ENCODE data around the gene CCZ1B. TPM values are rescaled to one million over a fixed set of nuclear protein-coding genes. Genes with fewer than 3 reads are reported as not detected.
"Not testable (repeated sequence)": the region's sequence is repeated elsewhere in the genome, so short reads cannot be mapped to it uniquely, and the experiment has no call there.

Gene CCZ1B
- total RNA-seq, 1 experiment from 2014 or later, result 31.7 TPM

DNA sequence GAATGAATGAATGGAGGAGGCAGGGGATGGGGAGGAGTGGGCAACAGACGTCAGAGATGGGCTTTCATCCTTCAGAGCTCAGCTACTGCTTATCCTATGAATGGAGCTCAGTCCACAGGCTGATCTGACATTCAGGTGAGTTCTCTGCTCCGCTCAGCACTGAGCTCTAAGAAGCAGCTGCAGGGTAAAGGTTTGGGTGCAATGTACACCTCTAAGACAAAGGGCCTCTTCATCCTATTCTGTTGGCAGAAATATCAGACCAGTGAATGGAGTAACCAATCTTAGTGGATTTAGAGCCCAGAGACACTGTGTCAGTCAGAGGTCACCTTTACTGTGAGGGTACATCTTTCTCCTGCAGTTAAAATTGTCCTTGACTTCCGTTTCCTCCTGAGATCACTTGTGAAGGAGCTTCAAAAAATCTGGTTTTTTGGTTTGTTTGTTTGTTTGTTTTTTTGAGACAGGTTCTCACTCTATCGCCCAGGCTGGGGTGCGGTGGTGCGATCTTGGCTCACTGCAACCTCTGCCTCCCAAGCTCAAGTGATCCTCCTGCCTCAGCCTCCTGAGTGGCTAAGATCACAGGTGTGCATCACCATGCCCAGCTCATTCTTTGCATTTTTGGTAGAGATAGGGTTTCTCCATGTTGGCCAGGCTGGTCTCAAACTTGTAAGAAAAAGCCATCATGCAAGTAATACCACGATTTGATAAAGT lies 5.1 kb upstream of the CCZ1B start:
- DNase-seq (ENCODE audit: low spot score), result no peak

DNA sequence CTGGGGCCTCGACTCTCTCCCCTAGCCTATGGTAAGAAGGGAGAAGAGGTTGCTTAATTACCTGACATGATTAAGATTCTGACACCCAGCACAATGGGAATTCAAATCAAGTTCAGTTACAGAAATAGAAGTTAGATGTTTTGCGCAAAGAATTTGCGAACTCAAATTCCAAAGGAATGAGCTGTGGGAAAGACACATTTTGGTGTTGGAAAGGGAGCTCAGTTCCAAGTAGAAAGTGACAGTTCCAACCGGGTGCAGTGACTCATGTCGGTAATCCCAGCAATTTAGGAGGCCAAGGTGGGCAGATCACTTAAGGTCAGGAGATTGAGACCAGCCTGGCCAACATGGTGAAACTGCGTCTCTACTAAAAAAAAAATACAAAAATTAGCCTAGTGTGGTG lies 4.0 kb upstream of the CCZ1B start:
- not testable (repeated sequence) for DNase-seq (ENCODE audit: low spot score)

DNA sequence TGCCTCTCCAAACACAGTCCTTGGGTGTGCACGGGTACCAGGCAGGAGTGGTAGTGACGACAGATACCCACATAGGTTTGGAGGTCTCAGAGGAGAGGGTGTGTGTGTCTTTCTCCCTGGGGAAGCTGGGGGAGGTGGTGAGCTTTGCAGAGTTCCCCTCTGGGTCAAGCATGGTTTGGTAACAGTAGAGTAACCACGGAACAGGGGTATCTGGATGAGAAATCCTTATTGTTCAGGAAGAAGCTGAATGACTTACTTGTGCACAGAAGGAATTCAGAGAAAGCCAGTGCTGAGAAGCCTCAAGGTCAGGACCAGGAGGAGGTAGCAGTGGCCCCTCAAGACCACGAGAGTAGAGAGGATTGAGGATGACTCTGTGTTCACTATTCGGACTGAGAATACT lies 3.5 kb upstream of the CCZ1B start:
- not testable (repeated sequence) for DNase-seq (ENCODE audit: low spot score)

DNA sequence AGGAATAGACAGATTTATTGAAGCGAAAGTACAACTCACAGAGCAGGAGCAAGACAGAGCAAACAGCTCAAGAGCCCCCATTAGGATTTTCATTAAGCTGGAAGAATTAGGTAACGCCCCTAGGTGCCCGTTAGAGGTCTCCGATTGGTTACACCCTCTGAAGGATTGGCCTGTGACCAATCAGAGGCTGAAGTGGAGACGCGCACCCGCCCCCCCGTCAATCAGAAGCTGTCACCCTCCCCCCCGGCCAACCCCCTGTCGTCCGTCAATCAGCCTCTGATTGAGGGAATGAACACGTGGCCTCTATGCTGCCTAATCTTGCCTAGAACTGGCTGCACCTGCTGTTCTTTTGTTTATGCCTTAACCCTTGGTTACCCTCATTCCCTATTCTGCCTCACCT lies 1.1 kb upstream of the CCZ1B start:
- not testable (repeated sequence) for DNase-seq (ENCODE audit: low spot score)

DNA sequence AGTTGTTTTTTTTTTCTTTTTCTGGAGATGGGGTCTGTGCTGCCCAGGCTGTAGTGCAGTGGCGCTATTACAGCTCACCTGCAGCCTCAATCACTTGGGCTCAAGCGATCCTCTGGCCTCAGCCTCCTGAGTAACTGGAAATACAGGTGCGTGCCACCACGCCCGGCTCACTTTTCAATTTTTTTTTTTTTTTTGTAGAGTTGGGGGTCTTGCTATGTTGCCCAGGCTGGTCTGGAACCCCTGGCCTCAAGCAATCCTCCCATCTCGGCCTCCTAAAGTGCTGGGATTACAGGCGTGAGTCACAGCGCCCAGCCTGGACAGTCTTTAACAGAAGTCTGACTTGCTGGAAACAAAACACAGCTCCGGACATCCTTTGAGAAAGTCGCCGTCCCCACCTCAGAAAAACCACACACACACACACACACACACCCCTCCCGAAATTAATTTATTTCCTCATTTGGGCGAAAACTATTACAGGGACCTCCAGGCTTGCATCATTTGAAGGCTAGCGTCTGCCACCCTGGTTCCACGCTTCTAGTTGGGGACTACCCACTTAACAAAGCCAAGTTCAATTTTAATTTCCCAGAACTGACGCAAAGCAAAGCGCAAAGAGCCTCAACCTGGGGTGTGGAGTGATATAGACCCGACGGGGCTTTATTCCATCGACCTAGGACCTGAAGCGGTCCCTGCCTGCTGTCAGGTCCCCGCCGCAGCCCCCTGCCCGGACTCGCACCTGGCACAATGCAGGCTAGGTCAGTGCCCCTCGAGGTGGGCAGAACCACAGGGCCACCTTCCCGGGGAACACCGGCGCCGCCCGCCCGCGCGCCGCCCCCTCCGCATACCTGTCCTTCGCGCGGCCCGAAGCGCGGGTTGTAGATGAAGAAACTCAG lies 594 bp downstream of the CCZ1B start:
- not testable (repeated sequence) for DNase-seq (ENCODE audit: low spot score)

DNA sequence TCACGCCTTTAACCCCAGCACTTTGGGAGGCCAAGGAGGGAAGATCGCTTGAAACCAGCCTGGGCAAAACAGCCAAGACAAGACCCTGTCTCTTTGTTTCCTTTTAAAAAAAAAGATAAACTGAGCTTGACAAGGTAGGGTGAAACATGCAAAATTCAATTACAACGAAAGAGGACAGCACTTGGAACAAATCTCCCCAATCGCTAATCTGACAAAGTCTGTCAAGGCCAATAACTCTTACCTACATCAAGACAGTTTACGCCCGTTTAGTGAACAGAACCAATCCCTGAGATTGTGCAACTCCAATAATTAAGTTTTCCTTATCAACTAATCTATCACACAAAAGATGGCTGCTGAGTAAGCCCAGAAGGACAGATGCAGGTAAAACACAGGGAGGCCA lies 4.5 kb downstream of the CCZ1B start:
- not testable (repeated sequence) for DNase-seq (ENCODE audit: low spot score)

DNA sequence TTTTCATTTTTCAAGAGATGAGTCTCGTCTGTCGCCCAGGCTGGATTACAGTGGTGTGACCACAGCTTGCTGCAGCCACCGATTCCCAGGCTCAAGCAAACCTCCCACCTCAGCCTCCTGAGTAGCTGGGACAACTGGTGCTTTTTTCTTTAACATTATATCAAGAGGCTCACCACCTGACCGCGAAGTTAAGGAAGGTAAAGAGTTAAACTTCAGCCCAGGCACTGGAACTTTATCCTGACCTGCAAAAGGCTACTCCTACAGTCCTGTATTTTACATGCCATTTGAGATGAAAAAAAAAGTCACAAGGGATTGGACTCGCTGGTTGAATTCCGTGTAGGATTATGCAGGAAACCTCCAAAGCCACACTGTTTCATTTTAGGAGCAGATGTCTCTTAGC lies 10.6 kb downstream of the CCZ1B start:
- not testable (repeated sequence) for DNase-seq (ENCODE audit: low spot score)

DNA sequence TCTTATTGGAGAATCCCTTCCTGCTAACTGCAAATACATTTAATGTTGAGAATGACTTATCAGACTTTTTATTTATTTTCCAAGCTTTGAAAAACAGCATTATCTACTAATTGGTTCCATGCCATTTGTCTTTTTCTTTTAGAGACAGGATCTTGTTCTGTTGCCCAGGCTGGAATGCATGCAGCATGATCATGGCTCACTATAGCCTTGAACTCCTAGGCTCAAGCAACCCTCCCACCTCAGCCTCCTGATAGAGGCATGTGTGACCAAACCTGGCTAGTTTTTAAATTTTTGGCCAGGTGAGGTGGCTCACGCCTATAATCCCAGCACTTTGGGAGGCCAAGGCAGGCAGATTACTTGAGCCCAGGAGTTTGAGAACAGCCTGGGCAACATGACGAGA lies 13.1 kb downstream of the CCZ1B start:
- DNase-seq (ENCODE audit: low spot score), result not testable (repeated sequence)

DNA sequence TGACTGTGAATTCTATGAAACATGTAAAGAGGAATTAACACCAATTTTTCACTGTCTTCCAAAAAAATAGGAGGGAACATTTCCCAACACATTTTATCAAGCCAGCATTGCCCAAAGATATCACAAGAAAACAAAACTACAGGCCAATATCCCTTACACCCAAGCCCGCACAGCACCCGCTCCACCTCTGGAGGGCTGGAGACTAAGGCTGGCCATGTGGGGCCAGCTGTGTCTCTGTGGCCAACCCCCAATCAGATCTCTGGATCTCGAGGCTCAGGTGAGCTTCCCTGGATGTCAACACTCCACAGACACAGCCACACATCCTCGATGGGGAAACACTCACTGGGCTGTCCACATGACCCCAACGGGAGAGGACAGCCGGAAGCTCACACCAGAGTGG lies 18.1 kb downstream of the CCZ1B start:
- DNase-seq (ENCODE audit: low spot score), result not testable (repeated sequence)

DNA sequence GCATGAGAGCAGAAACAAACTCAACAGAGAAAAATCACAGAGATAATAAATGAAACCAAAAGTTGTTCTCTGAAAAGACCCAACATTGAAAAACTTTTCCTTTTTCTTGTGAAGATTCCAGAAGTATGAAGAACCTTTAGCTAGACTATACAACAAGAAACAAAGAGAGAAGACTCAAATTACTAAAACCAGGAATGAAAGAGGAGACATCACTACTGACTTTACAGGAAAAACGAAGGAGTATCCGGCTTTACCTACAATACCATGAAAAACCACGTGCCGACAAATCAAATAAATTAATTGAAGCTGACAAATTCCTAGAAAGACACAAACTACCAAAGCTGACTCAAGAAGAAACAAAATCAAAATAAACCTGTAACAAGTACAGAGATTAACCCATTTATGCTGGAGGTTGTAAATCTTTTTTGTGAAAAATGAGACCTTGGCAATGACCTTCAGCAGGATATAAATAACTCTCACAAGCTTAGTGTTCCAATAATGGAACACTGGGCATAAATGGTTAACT lies 18.6 kb downstream of the CCZ1B start:
- DNase-seq (ENCODE audit: low spot score), result not testable (repeated sequence)

DNA sequence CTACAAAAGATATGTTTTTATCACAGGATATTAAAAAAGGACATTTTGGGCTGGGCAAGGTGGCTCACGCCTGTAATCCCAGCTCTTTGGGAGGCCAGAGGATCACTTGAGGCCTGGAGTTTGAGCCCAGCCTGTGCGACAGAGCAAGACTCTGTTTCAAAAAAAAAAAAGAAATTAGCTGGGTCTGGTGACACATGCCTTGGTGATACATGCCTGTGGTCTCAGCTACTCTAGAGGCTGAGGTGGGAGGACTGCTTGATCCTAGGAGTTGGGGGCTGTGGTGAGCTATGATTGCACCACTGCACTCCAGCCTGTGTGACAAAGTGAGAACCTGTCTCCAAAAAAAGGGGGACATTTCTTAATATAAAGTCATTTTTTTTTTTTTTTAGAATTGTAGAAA lies 25.7 kb downstream of the CCZ1B start:
- not testable (repeated sequence) for DNase-seq (ENCODE audit: low spot score)

DNA sequence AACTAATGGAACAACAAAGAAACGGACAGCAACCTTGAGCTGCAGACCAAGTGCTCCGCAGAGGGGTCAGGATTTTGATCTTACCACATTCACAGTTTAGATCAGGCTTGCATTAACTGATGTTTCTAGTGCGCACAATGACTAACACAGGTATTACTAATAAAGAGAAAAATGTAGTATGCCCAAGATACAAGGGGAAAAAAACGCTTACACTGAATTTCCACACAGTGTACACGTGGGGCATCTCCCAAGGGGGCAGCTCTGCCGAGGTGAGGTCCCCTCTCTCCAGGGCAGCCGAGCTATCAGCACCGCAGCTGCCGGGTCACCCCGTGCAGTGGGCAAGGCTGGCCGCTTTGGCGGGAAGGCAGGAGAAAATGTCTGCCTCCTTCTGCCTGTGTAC lies 26.2 kb downstream of the CCZ1B start:
- not testable (repeated sequence) for DNase-seq (ENCODE audit: low spot score)

DNA sequence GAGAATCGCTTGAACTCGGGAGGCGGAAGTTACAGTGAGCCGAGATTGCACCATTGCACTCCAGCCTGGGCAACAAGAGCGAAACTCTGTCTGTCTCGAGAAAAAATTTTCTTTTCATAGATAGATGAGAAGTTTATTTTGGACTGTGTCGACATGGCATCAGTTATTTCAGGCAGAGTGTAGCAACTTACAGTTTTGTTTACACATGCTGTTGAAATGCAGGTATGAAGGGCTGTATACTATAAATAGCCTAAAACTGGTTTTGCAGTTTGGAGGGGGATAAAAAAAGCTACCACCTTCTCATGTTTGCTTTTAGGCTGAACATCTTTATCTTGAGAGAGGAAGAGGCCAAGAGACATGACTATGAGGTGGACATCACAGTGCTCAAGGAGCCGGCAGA lies 28.0 kb downstream of the CCZ1B start:
- DNase-seq (ENCODE audit: low spot score), result not testable (repeated sequence)

DNA sequence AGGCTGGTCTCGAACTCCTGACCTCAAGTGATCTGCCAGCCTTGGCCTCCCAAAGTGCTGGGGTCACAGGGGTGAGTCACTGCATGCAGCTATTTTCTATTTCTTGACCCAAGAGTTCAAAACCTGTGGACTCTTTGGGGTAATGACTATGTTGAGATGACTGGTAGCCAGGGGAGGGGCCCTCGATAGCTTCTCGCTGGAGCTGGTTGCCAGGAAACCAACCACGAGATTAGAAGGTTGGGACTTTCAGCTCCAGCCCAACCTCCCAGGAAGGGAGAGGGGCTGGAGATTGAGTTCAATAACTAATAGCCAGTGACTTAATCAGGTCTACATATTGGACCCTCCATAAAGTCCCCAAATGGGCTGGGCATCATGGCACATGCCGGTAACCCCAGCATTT lies 28.9 kb downstream of the CCZ1B start:
- not testable (repeated sequence) for DNase-seq (ENCODE audit: low spot score)

DNA sequence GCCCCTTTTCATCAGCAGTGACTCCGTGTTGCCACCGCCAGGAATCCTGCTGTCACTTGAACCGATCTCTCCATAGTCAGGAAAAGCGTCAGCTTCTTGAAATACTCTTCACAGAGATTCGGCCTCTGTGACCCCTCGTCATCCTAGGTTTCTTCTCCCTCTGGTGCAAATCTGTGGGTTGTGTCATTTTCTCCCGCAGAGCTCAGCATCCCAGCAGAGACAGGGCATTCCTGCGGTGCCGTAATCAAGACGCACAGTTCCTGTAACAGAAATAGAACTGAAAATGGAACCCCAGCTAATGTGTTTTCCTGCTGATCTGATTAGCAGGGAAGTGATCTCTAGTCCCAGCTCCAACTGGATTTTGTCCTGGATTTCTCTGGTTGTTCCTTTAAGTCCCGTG lies 31.8 kb downstream of the CCZ1B start:
- not testable (repeated sequence) for DNase-seq (ENCODE audit: low spot score)

DNA sequence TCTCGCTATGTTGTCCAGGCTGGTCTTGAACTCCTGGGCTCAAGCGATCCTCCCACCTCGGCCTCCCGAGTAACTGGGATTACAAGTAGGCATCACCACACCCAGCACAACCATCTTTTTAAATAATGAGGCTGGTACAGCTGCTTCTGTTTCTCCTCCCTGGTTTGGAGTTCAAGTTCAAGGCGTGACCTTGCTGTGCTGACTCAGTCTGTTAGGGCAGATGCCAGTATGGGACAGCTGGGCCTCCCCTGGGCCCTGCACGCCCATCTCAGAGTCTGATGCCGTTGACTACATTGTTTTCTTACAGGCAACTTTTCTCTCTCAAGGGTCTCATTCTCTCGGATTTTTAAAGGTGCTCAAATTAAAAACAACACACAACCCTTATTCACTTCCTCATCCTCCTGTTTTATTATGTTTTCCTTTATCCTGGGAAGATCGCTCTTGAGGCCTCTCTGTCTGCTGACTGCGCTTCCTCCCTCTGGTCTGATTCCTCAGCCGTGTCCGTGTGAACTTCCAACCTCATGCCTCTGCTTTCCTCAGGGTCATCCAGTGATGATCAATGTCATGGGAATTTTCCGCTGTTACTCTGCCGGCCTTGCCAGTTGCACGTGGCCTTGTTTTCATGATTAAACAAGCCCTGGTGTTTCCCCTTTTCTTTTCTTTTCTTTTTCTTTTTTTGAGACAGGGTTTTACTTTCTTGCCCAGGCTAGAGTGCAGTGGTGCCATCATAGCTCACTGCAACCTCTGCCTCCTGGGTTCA lies 33.8 kb downstream of the CCZ1B start:
- not testable (repeated sequence) for DNase-seq (ENCODE audit: low spot score)

DNA sequence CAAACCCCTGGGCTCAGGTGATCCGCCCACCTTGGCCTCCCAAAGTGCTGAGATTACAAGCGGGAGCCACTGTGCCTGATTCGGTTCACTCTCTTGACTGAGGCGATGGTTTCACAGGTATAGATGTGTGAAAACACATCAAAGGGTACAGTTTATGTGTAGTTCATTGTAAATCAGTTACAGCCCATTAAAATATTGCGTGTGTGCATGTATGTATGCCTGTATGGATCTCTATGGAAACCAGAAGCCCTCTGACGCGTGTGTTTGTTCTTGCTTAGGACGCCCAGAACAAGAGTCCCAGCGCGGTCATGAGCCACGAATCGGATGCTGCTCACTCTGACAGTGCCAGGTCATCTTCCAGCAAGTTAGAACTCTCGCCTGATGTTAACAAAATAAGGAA lies 36.7 kb downstream of the CCZ1B start:
- DNase-seq (ENCODE audit: low spot score), result not testable (repeated sequence)

DNA sequence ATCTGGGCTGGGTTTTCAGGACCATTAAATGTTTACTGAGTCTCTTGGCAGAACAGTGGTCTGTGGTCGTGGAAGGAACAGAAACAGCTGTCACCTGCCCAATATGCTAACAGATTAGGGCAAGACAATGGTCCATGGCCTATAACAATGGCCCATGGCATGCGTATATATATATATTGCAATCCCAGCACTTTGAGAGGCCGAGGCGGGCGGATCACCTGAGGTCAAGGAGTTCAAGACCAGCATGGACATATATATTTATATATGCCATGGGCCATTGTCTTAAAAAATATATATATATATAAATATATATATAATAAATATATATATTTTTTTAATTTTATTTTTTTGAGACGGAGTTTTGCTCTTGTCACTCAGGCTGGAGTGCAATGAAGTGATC lies 44.5 kb downstream of the CCZ1B start:
- DNase-seq (ENCODE audit: low spot score), result not testable (repeated sequence)

DNA sequence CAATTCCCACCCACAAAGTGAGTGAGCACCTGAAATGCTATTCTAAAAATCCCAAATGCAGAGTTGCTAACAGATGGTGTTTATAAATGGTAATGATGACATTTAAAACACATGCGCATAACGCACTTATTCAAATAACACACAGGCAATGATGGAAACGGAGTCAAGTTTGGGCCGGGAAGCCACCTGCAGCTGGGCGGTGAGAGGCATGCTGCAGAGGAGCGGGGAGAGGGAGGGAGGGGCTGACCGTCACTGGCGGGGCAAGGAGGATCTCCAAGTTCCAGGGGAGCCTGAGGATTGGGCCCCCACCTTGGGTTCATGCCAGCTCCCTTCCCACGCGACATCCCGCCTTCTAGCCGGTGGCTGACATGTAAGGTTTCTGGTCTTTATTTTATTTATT lies 64.9 kb downstream of the CCZ1B start:
- DNase-seq (ENCODE audit: low spot score), result not testable (repeated sequence)

DNA sequence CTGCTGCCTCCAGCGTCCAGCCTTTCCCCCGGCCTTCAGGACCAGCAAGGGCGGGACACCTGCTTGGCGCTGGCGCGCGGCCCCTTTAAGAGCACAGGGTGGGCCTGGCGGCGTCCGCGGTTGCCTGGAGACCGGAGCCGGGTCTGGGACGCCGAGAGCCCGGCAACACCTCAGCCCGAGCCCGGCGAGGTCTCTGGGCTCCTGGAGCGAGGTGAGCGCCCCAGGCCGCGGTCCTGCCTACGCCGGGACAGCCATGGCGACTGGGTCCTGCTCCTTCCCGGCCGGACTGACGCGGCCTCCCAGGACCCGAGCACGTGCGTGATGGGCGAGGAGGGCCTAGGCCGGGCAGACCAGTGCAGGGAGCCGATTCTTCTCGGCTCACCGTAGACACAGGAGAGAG lies 72.1 kb downstream of the CCZ1B start, which contains the start of gene RSPH10B2:
RSPH10B2 (plus strand) TSS at position 140 of the 400 bp plus-strand sequence. CDS start 3,575 bp downstream, outside the sequence.
- peak; percentile 3 for DNase-seq (ENCODE audit: low spot score)

DNA sequence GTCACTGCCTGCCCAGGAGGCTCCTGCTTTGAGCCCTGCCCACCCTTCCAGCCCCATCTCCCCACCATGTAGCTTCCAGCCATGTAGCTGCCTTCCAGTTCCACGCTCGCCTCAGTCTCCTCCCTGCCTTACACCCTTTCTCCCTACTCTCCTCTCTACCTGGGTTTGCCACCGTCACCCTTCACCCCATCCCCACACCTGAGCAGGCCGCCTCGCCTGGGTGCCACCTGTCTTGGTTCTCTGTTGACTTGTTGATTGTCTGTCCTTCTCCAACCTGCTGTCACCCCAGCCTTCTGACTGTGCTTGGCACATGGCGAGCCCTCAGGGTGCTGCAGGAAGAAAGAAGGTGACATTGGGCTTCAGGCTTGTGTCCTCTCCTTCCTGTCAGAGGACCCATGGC lies 75.9 kb downstream of the CCZ1B start:
- DNase-seq (ENCODE audit: low spot score), result not testable (repeated sequence)

DNA sequence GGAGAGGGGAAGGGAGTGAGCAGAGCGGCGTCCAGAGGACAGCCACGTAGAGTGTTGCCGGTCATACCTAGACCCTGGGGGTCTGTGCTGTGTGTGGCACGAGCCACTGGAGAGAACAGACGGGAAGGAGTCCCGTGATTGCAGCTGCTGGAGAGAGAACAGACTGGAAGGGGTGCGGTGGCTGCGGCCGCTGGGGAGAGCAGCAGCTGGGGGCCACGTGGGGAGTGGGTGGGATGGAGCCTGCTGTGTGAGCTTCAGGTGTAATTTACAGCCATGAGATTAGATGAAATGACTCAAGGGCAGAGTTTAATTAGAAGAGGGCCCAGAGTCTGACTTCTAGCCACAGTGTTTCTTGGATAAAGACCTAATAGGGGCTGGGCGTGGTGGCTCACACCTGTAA lies 76.7 kb downstream of the CCZ1B start:
- DNase-seq (ENCODE audit: low spot score), result not testable (repeated sequence)

Data from HT-29 (cell line).